ENCODE data around the gene INTS6.

GRCh38 chr13:51373451-51373850 lies 79.4 kb downstream of the INTS6 start:
- TF ChIP-seq, protein P1, sequence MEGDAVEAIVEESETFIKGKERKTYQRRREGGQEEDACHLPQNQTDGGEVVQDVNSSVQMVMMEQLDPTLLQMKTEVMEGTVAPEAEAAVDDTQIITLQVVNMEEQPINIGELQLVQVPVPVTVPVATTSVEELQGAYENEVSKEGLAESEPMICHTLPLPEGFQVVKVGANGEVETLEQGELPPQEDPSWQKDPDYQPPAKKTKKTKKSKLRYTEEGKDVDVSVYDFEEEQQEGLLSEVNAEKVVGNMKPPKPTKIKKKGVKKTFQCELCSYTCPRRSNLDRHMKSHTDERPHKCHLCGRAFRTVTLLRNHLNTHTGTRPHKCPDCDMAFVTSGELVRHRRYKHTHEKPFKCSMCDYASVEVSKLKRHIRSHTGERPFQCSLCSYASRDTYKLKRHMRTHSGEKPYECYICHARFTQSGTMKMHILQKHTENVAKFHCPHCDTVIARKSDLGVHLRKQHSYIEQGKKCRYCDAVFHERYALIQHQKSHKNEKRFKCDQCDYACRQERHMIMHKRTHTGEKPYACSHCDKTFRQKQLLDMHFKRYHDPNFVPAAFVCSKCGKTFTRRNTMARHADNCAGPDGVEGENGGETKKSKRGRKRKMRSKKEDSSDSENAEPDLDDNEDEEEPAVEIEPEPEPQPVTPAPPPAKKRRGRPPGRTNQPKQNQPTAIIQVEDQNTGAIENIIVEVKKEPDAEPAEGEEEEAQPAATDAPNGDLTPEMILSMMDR (IDR thresholded peaks at IDR 0.05; ENCODE audit: low read length): no peak
- TF ChIP-seq EZH2 (optimal IDR thresholded peaks at IDR 0.05; ENCODE audit: low read depth, low read length): no peak
